Type B pancreatic cell (in vitro differentiated cells): ENCODE data around the gene PREP. TPM values are rescaled to one million over a fixed set of nuclear protein-coding genes. Genes with fewer than 3 reads are reported as not detected.

ENCODE experiments used
- DNase-seq: peaks from one replicate; pipeline ENCODE4 v3.0.0; 2021; ENCODE audit warnings: mixed read lengths; ENCODE audit not compliant: unreplicated experiment; ENCODE audit errors: extremely low spot score
- H3K27ac Mint-ChIP-seq: 2 replicates; pipeline ENCODE4 v1.8.0; 2021; ENCODE audit warnings: mild to moderate bottlenecking, mixed read lengths
- H3K27me3 Mint-ChIP-seq: 2 replicates; pipeline ENCODE4 v1.8.0; 2021; ENCODE audit warnings: mixed read lengths
- H3K36me3 Mint-ChIP-seq: 2 replicates; pipeline ENCODE4 v1.8.0; 2021; ENCODE audit warnings: mixed read lengths
- H3K4me1 Mint-ChIP-seq: one replicate; pipeline ENCODE4 v1.8.0; 2021; ENCODE audit warnings: mixed read lengths; ENCODE audit not compliant: unreplicated experiment
- H3K4me3 Mint-ChIP-seq: 2 replicates; pipeline ENCODE4 v1.8.0; 2021; ENCODE audit warnings: mild to moderate bottlenecking, mixed read lengths
- H3K9me3 Mint-ChIP-seq: 2 replicates; pipeline ENCODE4 v1.8.0; 2021; ENCODE audit warnings: mixed read lengths
- total RNA-seq: library from RNA; stranded (reverse); gene quantifications from 2 replicates; pipeline ENCODE4 v1.2.1, GENCODE V29; 2021; ENCODE audit warnings: low replicate concordance
- TF ChIP-seq, protein P1 (sequence below): fragments of 200-600 bp; sonication (generic); conservative IDR thresholded peaks from 2 replicates; pipeline ENCODE4 v1.5.0; 2021; ENCODE audit warnings: antibody characterized with exemption, mild to moderate bottlenecking

The PREP gene
- total RNA-seq, 1 donor from 2014 or later = 54.4 TPM

GRCh38 chr6:105301072-105301503 lies 101.8 kb downstream of the PREP start:
- H3K4me3 Mint-ChIP-seq = no peak overlapping the region
- TF ChIP-seq, protein P1, sequence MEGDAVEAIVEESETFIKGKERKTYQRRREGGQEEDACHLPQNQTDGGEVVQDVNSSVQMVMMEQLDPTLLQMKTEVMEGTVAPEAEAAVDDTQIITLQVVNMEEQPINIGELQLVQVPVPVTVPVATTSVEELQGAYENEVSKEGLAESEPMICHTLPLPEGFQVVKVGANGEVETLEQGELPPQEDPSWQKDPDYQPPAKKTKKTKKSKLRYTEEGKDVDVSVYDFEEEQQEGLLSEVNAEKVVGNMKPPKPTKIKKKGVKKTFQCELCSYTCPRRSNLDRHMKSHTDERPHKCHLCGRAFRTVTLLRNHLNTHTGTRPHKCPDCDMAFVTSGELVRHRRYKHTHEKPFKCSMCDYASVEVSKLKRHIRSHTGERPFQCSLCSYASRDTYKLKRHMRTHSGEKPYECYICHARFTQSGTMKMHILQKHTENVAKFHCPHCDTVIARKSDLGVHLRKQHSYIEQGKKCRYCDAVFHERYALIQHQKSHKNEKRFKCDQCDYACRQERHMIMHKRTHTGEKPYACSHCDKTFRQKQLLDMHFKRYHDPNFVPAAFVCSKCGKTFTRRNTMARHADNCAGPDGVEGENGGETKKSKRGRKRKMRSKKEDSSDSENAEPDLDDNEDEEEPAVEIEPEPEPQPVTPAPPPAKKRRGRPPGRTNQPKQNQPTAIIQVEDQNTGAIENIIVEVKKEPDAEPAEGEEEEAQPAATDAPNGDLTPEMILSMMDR = no peak
- H3K36me3 Mint-ChIP-seq = peaks cover 37% of the 10 kb centered on the region
- no peaks in the 10 kb centered on the region for H3K27me3 Mint-ChIP-seq
- H3K27ac Mint-ChIP-seq = no peak overlapping the region
- DNase-seq = no peak
- no peaks in the 10 kb centered on the region for H3K9me3 Mint-ChIP-seq
- H3K4me1 Mint-ChIP-seq = peaks cover 26% of the 10 kb centered on the region

GRCh38 chr6:105300090-105300489 lies 102.8 kb downstream of the PREP start:
- Mint-ChIP-seq H3K27me3 (no peaks in the 10 kb centered on the region), H3K9me3 (peaks cover 1% of the 10 kb centered on the region), H3K27ac (no peak overlapping the region), H3K36me3 (peaks cover 39% of the 10 kb centered on the region), H3K4me3 (no peak overlapping the region), H3K4me1 (peaks cover 21% of the 10 kb centered on the region)
- DNase-seq = no peak
- TF ChIP-seq, protein P1 = no peak

DNA sequence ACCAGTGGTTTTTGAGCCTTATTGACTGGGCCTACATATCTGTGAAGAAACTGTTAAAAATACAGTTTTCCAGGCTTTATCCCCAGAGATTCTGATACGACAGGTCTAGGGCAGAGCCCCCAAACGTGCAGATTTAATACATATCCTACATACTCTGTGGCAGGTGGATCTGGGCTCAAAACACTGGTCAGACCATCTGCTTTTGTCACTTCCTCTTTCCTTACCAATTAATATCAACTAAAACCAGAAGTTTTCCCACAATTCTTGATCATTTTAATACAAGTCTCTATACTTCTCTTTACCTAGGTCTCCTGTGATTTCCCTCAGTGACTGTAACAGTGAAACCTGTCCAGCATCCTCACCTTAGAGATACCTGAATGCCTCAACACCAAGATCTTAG lies 108.8 kb downstream of the PREP start:
- no peak overlapping the region for H3K27ac Mint-ChIP-seq
- peaks cover 8% of the 10 kb centered on the region for H3K4me1 Mint-ChIP-seq
- no peak overlapping the region for H3K4me3 Mint-ChIP-seq
- peaks cover 20% of the 10 kb centered on the region for H3K9me3 Mint-ChIP-seq
- DNase-seq = no peak
- TF ChIP-seq, protein P1 = no peak
- peaks cover 47% of the 10 kb centered on the region for H3K36me3 Mint-ChIP-seq
- H3K27me3 Mint-ChIP-seq = no peaks in the 10 kb centered on the region

DNA sequence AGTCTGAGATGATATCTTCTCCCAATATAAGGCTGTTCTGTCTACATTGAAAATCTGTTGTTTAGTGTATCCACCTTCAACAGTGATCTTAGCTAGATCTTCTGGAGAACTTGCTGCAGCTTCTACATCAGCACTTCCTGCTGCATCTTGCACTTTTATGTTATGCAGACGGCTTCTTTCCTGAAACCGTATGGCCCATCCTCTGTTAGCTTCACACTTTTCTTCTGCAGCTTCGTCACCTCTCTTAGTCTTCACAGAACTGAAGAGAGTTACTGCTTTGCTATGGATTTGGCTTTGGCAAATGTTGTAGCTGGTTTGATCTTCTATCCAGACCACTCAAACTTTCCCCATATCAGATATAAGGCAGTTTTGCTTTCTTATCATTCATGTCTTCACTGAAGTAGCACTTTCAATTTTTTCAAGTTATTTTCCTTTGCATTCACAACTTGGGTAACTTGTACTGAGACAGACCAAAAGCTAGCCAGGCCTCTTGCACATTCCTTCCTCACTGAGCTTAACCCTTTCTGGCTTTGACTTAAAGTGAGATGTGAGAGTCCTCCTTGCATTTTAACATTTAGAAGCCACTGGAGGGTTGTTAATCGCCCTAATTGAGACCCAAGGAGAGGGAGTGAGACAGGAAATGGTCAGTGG lies 110.1 kb downstream of the PREP start:
- Mint-ChIP-seq H3K36me3 (peaks cover 56% of the 10 kb centered on the region), H3K4me3 (no peak overlapping the region), H3K4me1 (peaks cover 8% of the 10 kb centered on the region), H3K9me3 (peaks cover 20% of the 10 kb centered on the region), H3K27ac (no peak overlapping the region), H3K27me3 (no peaks in the 10 kb centered on the region)
- DNase-seq = no peak
- TF ChIP-seq, protein P1 = no peak

GRCh38 chr6:105291525-105291924 lies 111.4 kb downstream of the PREP start:
- no peak overlapping the region for H3K4me3 Mint-ChIP-seq
- H3K36me3 Mint-ChIP-seq = peaks cover 55% of the 10 kb centered on the region
- no peaks in the 10 kb centered on the region for H3K27me3 Mint-ChIP-seq
- no peak overlapping the region for H3K27ac Mint-ChIP-seq
- no peak for DNase-seq
- peaks cover 8% of the 10 kb centered on the region for H3K4me1 Mint-ChIP-seq
- H3K9me3 Mint-ChIP-seq = peaks cover 20% of the 10 kb centered on the region
- TF ChIP-seq, protein P1 = no peak
